ENCODE data around the gene CDC42SE2.

DNA sequence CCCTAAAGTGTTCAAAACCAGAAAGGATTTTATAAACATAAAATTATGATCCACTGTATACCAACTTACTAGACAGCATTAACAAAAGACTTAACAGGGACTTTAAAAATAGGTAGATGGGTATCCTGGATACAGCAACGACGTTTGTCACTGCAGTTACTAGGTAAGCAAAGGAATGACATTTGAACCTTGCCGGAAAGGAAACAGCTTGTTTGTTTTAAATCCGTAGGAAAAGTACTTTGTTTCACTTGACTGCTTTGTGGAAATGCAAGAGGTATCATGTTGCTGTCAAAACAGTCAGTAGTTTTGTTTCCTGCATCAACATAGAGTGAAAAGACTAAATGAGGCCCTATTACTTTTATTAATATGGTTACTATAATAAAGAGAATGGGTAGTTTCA is 122.9 kb downstream of the CDC42SE2 start:
- TF ChIP-seq TAF1 (IDR thresholded peaks at IDR 0.05; ENCODE audit: low read depth, low read length) (no peak), POLR2AphosphoS5 (IDR thresholded peaks at IDR 0.05; ENCODE audit: low read depth, low read length) (no peak), POLR2A (IDR thresholded peaks at IDR 0.05; ENCODE audit: low read depth, low read length) (no peak), SPI1 (IDR thresholded peaks at IDR 0.05; ENCODE audit: low read depth, low read length) (no peak)
